HG02623 (cell line): Measurements from ENCODE around the gene FRMD4A.

Experiments used
- ATAC-seq: cut with Tn5 transposase; IDR thresholded peaks from one replicate; pipeline ENCODE4 v1.9.1; 2021; ENCODE audit warnings: moderate library complexity; ENCODE audit not compliant: unreplicated experiment

The FRMD4A gene

GRCh38 chr10:13991353-13991752 is 339.4 kb downstream of the FRMD4A start:
- ATAC-seq = no peak

DNA sequence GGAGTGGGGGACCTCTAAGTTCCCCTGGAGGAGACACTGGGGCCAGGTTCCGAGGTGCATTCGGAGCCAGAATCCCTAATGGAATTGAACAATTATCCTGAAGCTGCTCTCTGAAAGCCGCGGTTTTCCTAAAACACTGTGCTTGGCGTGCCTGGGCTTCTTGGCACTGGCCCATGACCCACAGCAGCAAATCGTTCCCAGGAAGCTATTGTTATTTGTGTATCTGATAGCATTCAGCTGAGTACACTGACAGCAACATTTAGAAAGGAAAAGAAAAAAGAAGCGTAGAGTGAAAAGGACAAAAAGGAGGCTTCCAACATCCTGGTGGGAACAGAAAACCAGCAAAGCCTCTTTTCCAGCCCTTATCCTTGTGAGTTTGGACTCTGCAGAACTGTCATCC is 339.8 kb downstream of the FRMD4A start:
- ATAC-seq = no peak

DNA sequence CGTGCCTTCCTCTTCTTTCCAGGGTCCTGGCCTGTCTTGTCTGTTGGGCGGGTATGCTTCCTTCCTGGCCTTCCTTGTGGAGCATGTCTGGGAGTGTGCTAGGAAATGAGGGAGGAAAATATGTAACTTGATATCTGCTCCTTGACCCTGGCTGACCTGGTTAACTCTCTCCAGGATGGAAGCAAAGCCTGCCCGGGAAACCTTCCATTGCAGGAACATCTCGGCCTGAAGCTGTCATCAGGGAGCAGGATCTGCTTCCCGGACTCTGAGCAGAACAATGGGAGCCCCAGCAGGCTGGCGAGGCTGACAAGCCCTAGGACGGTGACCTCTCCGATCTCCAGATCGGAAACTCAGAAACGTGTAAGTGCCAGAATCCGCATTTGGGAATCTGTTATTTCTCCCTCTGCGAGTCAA is 340.3 kb downstream of the FRMD4A start:
- ATAC-seq = no peak

DNA sequence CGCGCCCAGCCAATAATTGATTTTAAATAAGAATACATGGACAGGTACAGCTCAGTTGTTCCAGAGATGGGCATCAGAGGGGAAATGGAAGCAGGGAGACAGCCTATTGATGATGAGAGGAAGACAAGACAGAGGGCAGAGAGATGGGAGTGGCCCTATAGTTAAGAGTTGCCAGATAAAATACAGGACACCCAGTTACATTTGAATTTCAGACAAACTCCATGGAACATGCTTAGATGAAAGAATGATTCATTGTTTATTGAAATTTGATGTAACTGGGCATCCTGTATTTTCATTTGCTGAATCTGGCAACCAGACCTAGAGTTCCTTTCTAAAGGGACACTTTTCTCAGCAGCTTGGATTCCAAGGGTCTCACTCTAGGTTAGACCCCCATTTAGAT is 341.1 kb downstream of the FRMD4A start:
- ATAC-seq = no peak

- no peak for ATAC-seq
These were observed 343.3 kb downstream of the FRMD4A start for GRCh38 chr10:13987446-13987845.

- no peak for ATAC-seq
These were observed 346.0 kb downstream of the FRMD4A start for GRCh38 chr10:13984647-13985155.

DNA sequence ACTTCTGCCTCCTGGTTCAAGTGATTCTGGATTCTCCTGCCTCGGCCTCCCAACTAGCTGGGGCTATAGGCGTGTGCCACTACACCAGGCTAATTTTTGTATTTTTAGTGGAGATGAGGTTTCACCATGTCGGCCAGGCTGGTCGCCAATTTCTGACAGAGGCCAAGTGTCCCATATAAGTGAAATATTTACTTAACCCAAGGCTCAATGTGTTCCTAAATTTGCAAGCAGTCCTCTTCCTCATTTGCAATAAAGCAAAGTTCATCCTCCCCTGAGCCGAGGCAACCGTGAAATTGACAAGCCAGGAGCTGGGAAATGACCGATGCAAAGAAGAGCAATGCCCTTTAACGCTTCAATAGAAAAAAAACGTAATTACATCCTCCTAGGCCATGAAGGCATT is 347.7 kb downstream of the FRMD4A start:
- no peak for ATAC-seq

- no peak for ATAC-seq
These were observed 352.1 kb downstream of the FRMD4A start for GRCh38 chr10:13978533-13979115.

DNA sequence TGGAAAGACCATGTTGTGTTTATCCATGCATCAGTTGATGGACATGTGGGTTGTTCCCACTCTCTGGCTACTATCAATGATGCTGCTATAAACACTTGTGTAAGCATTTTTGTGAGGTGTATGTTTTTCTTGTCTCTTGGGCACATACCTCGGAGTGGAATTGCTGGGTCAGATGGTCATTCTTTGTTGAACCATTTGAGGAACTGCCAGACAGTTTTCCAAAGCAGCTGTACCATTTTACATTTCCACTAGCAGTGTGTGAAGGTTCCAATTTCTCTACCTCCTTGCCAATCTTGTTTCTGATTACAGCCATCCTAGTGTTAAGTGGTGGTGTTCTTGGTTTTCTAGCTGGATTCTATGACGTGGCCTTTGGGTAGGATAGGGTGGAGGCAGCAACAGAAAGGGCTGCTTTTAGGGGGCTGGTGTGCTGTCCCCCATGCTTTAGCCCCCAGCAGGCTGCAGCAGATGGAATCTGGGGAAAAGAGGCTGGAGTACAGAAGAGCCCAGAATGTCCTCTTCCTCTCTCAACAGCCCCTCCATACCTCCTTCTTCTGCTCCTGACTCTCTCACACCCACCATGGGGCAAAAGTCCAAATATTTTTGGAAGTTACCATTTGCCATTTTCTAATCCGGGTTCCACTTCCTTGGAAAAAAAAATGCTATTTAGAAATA is 352.7 kb downstream of the FRMD4A start:
- no peak for ATAC-seq

DNA sequence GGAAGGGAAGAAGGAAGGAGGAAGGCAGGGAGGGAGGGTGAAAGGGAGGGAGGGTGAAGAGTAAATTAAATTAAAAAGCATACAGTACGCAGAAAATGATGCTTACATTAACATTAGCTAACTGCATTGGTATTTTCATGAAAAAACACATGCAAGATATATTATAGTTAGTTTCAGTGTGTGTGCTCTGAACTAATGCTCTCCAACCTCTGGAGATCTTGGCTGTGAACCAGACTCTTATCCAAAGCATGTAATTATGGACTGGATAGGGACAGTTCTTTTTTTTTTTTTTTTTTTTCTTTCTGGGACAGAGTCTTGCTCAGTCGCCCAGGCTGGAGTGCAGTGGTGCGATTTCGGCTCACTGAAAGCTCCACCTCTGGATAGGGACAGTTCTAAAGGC is 357.0 kb downstream of the FRMD4A start:
- ATAC-seq = no peak

- ATAC-seq = no peak
These were observed 358.1 kb downstream of the FRMD4A start for GRCh38 chr10:13972609-13973008.

- ATAC-seq = no peak
These were observed 358.9 kb downstream of the FRMD4A start for GRCh38 chr10:13971601-13972475.

DNA sequence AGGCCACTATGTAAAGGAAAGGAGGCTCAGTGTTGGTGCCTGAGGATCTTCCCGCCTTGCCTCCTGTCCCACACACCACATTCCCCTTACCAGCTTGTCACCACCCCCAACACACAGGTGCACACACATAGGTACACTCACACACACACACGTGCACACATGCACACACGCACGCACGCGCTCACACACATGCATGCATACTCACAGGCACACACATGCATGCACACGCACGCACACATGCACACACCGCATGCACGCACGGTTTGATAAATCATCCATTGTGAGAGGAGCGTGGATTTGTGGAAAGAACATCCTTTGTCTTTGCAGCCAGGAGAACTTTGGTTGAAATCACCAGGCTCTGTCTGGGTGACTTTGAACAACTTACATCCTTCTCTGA is 359.8 kb downstream of the FRMD4A start:
- ATAC-seq = no peak

DNA sequence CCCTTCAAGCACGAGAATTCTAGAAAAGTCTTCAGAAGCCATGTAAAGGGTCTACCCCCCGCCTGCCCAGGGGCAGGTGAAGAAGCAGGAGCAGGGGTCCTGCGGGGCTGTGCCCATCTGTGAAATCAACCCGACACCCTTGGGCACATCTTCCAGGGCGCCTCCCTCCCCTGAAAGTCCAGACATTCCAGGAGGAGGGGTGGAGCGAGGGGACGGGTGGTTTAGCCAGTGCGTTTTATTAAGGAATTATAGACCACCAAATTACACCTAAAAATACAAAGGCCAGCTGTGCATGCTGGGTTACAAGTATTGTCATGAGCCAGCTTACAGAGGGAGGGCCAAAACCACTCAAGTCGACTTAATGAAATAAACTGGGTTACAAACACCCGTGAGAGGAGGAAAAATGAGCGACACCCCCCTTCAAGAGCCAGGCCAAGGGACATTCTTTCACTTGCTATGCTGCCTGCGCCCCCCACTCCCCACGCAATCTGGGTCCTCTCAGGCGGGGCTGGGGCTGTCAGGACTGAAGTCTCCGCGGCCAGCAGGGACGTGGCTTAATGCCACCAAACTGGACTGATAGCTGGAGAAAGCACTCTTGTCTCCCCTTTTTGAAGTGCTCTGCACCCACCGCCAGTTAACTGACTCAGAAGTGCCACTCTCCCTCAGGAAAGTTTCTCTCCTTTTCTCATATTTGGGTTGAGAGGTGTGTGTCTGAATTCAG is 360.3 kb downstream of the FRMD4A start:
- no peak for ATAC-seq

- no peak for ATAC-seq
These were observed 361.0 kb downstream of the FRMD4A start for GRCh38 chr10:13969792-13970140.

DNA sequence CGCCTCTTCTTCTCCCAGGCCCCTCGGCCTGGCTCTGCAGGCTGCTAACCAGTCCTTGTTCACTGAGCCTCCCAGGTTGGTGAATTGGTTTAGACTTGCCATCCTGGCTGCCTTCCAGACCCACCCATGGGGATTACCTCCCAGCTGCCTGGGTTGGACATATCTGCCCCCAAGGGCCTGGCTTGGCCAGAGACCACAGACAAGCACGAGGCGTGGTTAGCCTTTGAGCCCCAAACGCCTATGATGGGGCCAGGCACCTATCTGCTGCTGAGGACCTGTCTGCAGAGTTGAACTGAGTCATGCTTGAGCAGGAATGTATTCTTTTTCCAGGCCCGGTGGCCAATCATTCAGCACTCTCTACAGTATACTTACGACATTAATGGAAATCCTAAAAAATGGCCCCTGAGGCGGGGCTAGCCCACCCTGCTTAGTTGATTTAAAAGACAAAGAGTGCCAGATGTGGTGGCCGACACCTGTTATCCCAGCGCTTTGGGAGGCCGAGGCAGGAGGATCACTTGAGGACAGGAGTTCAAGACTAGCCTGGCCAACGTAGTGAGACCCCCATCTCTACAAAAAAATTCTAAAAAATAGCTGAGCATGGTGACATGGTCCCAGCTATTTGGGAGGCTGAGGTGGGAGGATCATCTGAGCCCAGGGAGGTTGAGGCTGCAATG is 361.5 kb downstream of the FRMD4A start:
- no peak for ATAC-seq

- ATAC-seq = no peak
These were observed 368.9 kb downstream of the FRMD4A start for GRCh38 chr10:13961853-13962252.

- ATAC-seq = no peak
These were observed 369.6 kb downstream of the FRMD4A start for GRCh38 chr10:13961097-13961496.

DNA sequence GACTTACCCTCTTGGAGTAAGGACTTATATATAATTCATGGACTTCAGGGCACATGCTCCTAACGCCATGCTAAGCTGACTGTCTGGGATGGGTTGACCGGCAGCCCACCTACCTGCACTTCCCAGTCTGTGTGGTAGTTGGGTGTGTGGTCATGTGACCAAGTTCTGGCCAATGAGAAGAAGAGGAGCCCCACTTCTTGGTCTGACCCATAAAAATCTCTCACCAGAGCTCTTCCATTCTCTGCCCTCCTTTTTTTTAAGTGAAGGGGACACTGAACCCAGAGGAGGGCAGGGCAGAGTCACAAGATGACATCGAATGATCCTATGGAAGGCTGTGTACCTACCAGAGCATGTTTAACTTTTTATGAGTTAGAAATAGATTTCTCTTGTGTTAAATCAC is 370.1 kb downstream of the FRMD4A start:
- no peak for ATAC-seq

DNA sequence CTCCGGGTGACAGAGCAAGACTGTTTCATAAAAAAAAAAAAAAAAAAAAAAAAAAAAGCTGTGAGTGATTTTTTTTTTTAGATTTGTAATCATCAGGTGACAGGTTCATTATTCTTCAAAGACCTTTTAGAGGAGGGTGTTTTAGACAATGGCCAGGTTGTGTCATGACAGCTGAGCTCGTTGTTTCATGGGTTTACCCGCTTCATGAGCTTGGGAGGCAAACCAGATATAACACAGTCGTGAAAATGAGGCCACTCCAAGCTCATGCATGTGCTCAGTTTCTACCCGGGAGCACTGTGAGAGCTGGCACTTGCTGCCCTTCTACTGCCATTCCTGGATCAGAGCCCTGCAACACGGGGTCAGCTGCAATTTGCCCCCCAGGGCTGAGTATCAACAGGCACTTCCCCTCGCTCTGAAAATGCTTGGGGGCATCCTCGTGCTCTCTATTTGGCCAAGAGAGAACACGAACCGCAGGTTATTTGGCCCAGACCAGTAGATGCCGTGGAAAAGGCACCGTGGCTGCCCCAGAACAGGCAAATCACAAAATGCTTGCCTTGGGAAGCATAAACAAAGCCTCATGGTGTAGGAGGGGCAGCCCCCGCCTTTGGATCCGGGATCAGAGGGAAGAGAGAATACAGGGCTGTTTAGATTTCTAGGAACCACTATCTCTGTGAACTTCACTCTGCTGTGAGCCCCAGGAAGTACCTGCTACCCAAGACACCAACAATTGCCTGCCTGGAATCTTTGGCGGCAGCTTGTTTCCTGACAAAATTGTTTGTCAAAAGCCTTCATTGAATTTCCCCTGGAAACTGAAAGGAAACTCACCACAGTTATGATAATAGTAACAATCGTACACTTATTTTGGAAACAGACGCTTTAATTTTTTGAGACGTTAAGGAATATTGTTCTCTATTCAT is 371.0 kb downstream of the FRMD4A start:
- no peak for ATAC-seq
